ENCODE data around the gene ARFGAP2. TPM values are rescaled to one million over a fixed set of nuclear protein-coding genes. Genes with fewer than 3 reads are reported as not detected.

ARFGAP2 gene
- total and polyA plus RNA-seq, 9 of the 15 experiments (the other 6 are each of a cell fraction or from before 2014, with no cell fraction given): 29.1 to 140 (median 90.1) TPM

DNA sequence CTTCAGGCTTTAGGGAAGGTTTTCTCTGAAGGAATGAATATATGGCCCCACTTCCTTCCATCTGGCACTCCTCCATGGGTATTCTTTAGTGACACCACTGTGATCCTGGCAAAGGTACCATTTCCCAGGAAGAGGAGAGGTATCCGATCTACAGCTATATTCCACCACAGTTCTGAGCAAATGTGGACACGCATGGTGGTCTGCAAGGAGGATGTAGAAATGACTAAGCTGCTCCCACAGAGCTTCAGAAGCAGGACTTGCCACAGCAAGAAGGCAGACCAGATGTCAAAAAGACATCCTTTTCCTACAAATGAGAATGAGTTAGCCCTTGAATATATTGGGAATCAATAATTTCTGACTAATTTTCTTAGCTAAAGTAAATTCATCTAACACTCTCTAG lies 45.5 kb downstream of the ARFGAP2 start:
- Histone ChIP-seq H3K4me2 (ENCODE audit: insufficient read depth, low read length) (no peak overlapping the region), H3K4me1 (replicated peaks in 1 of 2; ENCODE audit: control insufficient read depth in 2 of 2, insufficient read depth in 2 of 2, low read length in 2 of 2) (peaks cover 0 to 6% of the 10 kb centered on the region in 2 experiments; a peak in 2 of 5 replicates), H3K27me3 (ENCODE audit: control insufficient read depth in 2 of 2, insufficient read depth in 2 of 2, low read length in 2 of 2) (no peaks in the 10 kb centered on the region; a peak in 1 of 5 replicates), H3K79me2 (ENCODE audit: control insufficient read depth, insufficient read depth, low read length) (no peaks in the 10 kb centered on the region), H3K36me3 (ENCODE audit: control insufficient read depth, insufficient read depth, low read length) (no peaks in the 10 kb centered on the region), H3K4me3 (no peak overlapping the region), H3K9me1 (ENCODE audit: control insufficient read depth, insufficient read depth, low read length) (no peaks in the 10 kb centered on the region), H2AFZ (ENCODE audit: low read depth, low read length) (no peak overlapping the region), H3K9me3 (replicated peaks; ENCODE audit: control insufficient read depth, insufficient read depth, low read depth, low read length) (no peaks in the 10 kb centered on the region), H3K9ac (ENCODE audit: insufficient read depth in 1 of 2, low read depth in 2 of 2, low read length in 2 of 2) (no peak overlapping the region), H3K27ac (ENCODE audit: extremely low read depth, low read depth, low read length) (no peak overlapping the region), H4K20me1 (replicated peaks; ENCODE audit: control insufficient read depth, insufficient read depth, low read length) (no peaks in the 10 kb centered on the region; the same call in 1 of the 2 replicates)
- TF ChIP-seq STAG1 (CRISPR knock-in tag; IDR thresholded peaks at IDR 0.05; ENCODE audit: borderline replicate concordance): no peak
- TF ChIP-seq, protein P1, sequence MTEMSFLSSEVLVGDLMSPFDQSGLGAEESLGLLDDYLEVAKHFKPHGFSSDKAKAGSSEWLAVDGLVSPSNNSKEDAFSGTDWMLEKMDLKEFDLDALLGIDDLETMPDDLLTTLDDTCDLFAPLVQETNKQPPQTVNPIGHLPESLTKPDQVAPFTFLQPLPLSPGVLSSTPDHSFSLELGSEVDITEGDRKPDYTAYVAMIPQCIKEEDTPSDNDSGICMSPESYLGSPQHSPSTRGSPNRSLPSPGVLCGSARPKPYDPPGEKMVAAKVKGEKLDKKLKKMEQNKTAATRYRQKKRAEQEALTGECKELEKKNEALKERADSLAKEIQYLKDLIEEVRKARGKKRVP (CRISPR knock-in tag; IDR thresholded peaks at IDR 0.05): no peak
- TF ChIP-seq, protein P2, sequence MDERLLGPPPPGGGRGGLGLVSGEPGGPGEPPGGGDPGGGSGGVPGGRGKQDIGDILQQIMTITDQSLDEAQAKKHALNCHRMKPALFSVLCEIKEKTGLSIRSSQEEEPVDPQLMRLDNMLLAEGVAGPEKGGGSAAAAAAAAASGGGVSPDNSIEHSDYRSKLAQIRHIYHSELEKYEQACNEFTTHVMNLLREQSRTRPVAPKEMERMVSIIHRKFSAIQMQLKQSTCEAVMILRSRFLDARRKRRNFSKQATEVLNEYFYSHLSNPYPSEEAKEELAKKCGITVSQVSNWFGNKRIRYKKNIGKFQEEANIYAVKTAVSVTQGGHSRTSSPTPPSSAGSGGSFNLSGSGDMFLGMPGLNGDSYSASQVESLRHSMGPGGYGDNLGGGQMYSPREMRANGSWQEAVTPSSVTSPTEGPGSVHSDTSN (CRISPR knock-in tag; IDR thresholded peaks at IDR 0.05; ENCODE audit: low read depth): no peak
- TF ChIP-seq, protein P2 (tag; conservative IDR thresholded peaks at IDR 0.05; ENCODE audit: low read depth): no peak
- TF ChIP-seq TFAM (CRISPR knock-in tag; conservative IDR thresholded peaks at IDR 0.05): no peak
- TF ChIP-seq COPS2 (conservative IDR thresholded peaks at IDR 0.05): no peak
- TF ChIP-seq ZNF764 (CRISPR knock-in tag; IDR thresholded peaks at IDR 0.05; ENCODE audit: low read depth): no peak
- TF ChIP-seq, protein P3, sequence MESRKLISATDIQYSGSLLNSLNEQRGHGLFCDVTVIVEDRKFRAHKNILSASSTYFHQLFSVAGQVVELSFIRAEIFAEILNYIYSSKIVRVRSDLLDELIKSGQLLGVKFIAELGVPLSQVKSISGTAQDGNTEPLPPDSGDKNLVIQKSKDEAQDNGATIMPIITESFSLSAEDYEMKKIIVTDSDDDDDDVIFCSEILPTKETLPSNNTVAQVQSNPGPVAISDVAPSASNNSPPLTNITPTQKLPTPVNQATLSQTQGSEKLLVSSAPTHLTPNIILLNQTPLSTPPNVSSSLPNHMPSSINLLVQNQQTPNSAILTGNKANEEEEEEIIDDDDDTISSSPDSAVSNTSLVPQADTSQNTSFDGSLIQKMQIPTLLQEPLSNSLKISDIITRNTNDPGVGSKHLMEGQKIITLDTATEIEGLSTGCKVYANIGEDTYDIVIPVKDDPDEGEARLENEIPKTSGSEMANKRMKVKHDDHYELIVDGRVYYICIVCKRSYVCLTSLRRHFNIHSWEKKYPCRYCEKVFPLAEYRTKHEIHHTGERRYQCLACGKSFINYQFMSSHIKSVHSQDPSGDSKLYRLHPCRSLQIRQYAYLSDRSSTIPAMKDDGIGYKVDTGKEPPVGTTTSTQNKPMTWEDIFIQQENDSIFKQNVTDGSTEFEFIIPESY (CRISPR knock-in tag; IDR thresholded peaks at IDR 0.05): no peak
- TF ChIP-seq ELK1 (CRISPR knock-in tag; IDR thresholded peaks at IDR 0.05): no peak
- no peak for TF ChIP-seq EZH2 (IDR thresholded peaks at IDR 0.05; ENCODE audit: borderline replicate concordance, low read depth, low read length)
- no peak for TF ChIP-seq ZNF311 (CRISPR knock-in tag; IDR thresholded peaks at IDR 0.05)
- no peak for TF ChIP-seq ETS2 (tag; IDR thresholded peaks at IDR 0.05; ENCODE audit: borderline replicate concordance, poor library complexity, severe bottlenecking)
- in situ Hi-C loops (cut with MboI): loop anchor here (10.0 kb wide), 1 partner anchor 386 kb away; no protein-coding TSS in a partner anchor
- FAIRE-seq (no peak), DNase-seq (ENCODE audit: extremely low read depth in 1 of 4, low spot score in 3 of 4) (no peak), ATAC-seq (no peak)
- ChIA-PET POLR2A (interaction anchor here (0.7 to 1.3 kb wide), 6 partner anchors 9 to 186 kb away, joined by 3 to 5 read pairs (median 3); no protein-coding TSS in a partner anchor), CTCF (ENCODE audit: low intra/inter-chr PET ratio) (no interaction called here)
- WGBS (ENCODE audit: insufficient coverage, low coverage, missing lambda C conversion rate): 16% methylated on average over 2 of the region's 2 CpGs
- intact Hi-C loops (cut with micrococcal nuclease): no loop called here
- BruUV-seq (replicated peaks): no TSS peak
